Left lung (tissue), 10 donors: ENCODE results near the gene DTNBP1. TPM values are rescaled to one million over a fixed set of nuclear protein-coding genes. Genes with fewer than 3 reads are reported as not detected.

Experiments
- ATAC-seq: fragments of 200-7000 bp; cut with Tn5 transposase; one replicate; pipeline ENCODE4 v1.9.1; 2020; ENCODE audit warnings: moderate library complexity
- DNase-seq, 4 donors: peaks; one replicate each; pipeline ENCODE4 v3.0.0-alpha.2; 2013 to 2020
- H3K27ac ChIP-seq, 2 donors: fragments of 200-600 bp; sonication (generic) in 1 of 2; one replicate each; pipeline versions ENCODE4 v1.5.0 to v1.8.0; 2020 to 2021
- H3K27me3 ChIP-seq, 2 donors: fragments of 200-600 bp; sonication (generic) in 1 of 2; one replicate each; pipeline versions ENCODE4 v1.5.0 to v1.8.0; 2020 to 2021
- H3K36me3 ChIP-seq, 2 donors: fragments of 200-600 bp; sonication (generic) in 1 of 2; one replicate each; pipeline versions ENCODE4 v1.5.0 to v1.8.0; 2020 to 2021
- H3K4me1 ChIP-seq, 2 donors: fragments of 200-600 bp; one replicate each; pipeline ENCODE4 v1.8.0; 2021
- H3K4me3 ChIP-seq, 2 donors: fragments of 200-600 bp; sonication (generic) in 1 of 2; one replicate each; pipeline versions ENCODE4 v1.5.0 to v1.8.0; 2020 to 2021; ENCODE audit warnings: mild to moderate bottlenecking in 1 of 2
- H3K9me3 ChIP-seq, 2 donors: fragments of 200-600 bp; sonication (generic) in 1 of 2; one replicate each; pipeline versions ENCODE4 v1.5.0 to v1.8.0; 2020 to 2021
- intact Hi-C, 2 donors: fragments of 100-400 bp; cut with DNase I; formaldehyde crosslinking; loops; one replicate each; pipeline versions ENCODE4 v1.11.2 to v1.14.2; 2022
- polyA plus RNA-seq, 6 donors: library from polyadenylated mRNA; unstranded; fragments of 120-200 nt; gene quantifications; one replicate each; pipeline ENCODE4 v1.2.1, GENCODE V29; 2013; ENCODE audit not compliant: insufficient read length in 6 of 6
- total RNA-seq, 2 donors: library from RNA; stranded (reverse); fragmentation: NEBNext Ultra II Directional; extraction: Animal tissue kit (Norgen Biotek cat#: 25700); gene quantifications; one replicate each; pipeline ENCODE4 v1.2.1, GENCODE V29; 2021
- TF ChIP-seq, protein P1 (sequence below), 2 donors: fragments of 200-600 bp; sonication (generic) in 1 of 2; IDR thresholded peaks; one replicate each; pipeline versions ENCODE4 v1.5.0 to v1.8.0; 2021; ENCODE audit warnings: antibody characterized with exemption in 2 of 2
- donor health status: DM: no; HTN: yes; CAD: no.
- donor health status: DM: no; HTN: no; CAD: no.

The DTNBP1 gene
- total and polyA plus RNA-seq, 8 donors, result 15.3 to 18.5 (median 16.2) TPM

DNA sequence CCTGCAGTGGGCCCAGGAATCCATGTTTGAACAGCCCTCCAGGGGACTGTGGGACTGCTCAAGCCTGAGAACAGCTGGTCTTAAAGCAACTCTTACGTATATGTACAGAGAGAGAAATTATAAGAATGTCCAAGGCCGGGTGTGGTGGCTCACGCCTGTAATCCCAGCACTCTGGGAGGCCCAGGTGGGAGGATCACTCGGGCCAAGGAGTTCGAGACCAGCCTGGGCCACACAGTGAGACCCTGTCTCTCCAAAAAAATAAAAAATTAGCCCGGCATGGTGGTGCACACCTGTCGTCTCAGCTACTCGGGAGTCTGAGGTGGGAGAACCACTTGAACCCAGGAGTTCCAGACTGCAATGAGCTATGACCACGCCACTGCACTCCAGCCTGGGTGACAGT is 134.0 kb downstream of the DTNBP1 start:
- no peak for ATAC-seq
- H3K36me3 ChIP-seq, result peaks cover 0 to 44% of the 10 kb centered on the region in 2 donors

DNA sequence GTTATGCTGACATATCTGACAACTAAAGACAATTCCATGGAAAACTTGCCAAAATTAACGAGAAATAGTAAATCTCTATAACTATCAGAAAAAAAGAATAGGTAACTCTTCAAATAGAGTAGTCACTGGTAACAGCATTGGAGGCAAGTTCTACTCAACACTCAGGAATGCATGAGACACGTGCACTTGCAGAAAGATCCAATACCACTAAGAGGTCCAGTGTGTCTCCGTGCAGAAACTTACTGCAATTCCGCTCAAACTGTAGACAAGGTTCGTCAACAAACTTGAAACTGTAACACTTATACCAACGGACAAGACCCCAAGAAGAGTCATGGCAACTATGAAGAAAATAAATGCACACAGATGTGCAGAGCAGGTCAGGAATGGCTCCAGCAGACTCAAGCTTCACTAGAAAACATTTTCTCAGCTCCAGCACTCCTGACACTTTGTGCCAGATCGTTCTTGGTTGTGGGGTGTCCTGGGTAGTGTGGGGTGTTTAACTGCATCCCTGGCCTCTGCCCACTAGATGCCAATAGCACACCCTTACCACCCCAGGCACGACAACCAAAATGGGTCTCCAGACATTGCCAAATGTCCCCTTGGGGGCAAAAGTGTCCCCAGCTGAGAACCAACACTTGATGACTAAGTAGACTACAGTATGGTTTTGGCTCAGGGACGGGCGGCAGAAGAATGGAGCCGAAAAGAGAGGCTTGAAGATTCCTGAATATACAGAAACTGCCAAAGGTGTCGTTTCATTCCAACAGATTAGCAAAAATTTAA is 134.8 kb downstream of the DTNBP1 start:
- Histone ChIP-seq H3K27ac (no peak overlapping the region), H3K4me3 (no peak overlapping the region), H3K4me1 (peaks cover 0 to under 1% of the 10 kb centered on the region in 2 donors), H3K27me3 (no peaks in the 10 kb centered on the region), H3K9me3 (no peaks in the 10 kb centered on the region), H3K36me3 (peaks cover 0 to 50% of the 10 kb centered on the region in 2 donors)
- intact Hi-C loops, result no loop called here
- ATAC-seq (no peak), DNase-seq (no peak)
- TF ChIP-seq, protein P1, sequence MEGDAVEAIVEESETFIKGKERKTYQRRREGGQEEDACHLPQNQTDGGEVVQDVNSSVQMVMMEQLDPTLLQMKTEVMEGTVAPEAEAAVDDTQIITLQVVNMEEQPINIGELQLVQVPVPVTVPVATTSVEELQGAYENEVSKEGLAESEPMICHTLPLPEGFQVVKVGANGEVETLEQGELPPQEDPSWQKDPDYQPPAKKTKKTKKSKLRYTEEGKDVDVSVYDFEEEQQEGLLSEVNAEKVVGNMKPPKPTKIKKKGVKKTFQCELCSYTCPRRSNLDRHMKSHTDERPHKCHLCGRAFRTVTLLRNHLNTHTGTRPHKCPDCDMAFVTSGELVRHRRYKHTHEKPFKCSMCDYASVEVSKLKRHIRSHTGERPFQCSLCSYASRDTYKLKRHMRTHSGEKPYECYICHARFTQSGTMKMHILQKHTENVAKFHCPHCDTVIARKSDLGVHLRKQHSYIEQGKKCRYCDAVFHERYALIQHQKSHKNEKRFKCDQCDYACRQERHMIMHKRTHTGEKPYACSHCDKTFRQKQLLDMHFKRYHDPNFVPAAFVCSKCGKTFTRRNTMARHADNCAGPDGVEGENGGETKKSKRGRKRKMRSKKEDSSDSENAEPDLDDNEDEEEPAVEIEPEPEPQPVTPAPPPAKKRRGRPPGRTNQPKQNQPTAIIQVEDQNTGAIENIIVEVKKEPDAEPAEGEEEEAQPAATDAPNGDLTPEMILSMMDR (IDR thresholded peaks at IDR 0.05), result no peak

More for the DNA sequence above, 134.0 kb downstream of the DTNBP1 start:
- H3K9me3 ChIP-seq, result no peaks in the 10 kb centered on the region
- no peak for DNase-seq
- no peak overlapping the region for H3K4me3 ChIP-seq
- intact Hi-C loops, result no loop called here
- H3K4me1 ChIP-seq, result peaks cover 0 to 8% of the 10 kb centered on the region in 2 donors
- TF ChIP-seq, protein P1 (IDR thresholded peaks at IDR 0.05), result no peak
- H3K27ac ChIP-seq, result no peak overlapping the region
- H3K27me3 ChIP-seq, result no peaks in the 10 kb centered on the region

DNA sequence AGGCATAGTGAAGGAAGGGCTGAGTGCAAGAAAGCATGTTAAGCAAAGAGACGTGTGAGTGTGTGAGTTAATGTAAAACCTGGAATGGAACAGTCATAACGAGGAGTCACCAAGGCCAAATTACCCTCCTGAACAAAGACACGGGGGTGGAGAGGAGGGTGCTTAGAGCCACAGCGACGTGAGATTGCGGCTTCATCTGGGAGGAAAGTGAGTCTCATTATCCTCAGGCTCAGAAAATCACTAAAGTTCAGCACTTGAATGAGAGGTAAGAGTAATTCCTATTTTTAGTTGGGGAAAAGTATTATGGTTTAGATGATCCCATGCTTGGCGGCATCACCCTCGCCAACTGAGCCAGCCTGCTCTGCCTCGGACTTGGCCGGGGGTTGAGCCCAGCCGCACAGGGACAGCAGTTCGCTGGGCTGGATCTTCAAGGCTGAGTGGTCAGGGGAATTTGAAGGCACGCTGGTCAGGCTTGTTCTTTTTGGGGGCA is 136.6 kb downstream of the DTNBP1 start:
- no peak for ATAC-seq
- Histone ChIP-seq H3K4me3 (no peak overlapping the region), H3K4me1 (peaks cover 0 to 16% of the 10 kb centered on the region in 2 donors), H3K36me3 (peaks cover 0 to 49% of the 10 kb centered on the region in 2 donors), H3K27ac (no peak overlapping the region), H3K27me3 (no peaks in the 10 kb centered on the region), H3K9me3 (no peaks in the 10 kb centered on the region)
- DNase-seq, result no peak
- intact Hi-C loops, result no loop called here
- TF ChIP-seq, protein P1 (IDR thresholded peaks at IDR 0.05), result no peak

DNA sequence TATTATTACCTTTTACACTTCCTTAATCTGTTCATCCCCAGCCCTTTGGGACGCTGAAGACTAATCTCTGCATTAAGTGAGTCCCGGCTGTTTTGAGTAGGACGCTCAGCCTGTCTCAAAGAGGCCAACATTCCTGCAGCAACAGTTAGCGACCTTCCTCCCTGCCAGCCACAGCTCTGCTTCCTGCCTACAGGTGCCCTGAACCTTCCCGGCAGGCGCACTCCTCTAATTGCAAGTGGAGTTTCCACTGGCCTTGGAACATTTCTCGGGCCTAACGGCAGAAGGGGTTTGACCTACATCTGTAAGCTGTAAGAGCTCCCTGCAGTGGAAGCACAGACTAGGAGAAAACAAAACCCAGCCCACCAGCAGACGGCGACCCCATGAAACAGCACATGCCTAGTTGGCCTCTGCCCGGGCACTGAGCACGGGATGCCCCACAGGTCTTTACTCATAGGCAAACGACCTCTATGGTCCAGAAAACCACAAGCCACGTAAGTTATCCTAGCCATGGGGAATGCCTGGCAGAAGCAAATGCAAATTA is 137.9 kb downstream of the DTNBP1 start:
- DNase-seq, result no peak
- no peaks in the 10 kb centered on the region for H3K9me3 ChIP-seq
- TF ChIP-seq, protein P1 (IDR thresholded peaks at IDR 0.05), result no peak
- ATAC-seq, result no peak
- no peak overlapping the region for H3K4me3 ChIP-seq
- no peaks in the 10 kb centered on the region for H3K27me3 ChIP-seq
- H3K27ac ChIP-seq, result no peak overlapping the region
- intact Hi-C loops, result no loop called here
- peaks cover 0 to 16% of the 10 kb centered on the region in 2 donors for H3K4me1 ChIP-seq
- peaks cover 0 to 50% of the 10 kb centered on the region in 2 donors for H3K36me3 ChIP-seq
